Astrocyte (in vitro differentiated cells and primary cell): ENCODE data around the gene WDR54.

Experiments
- EZH2 ChIP-seq: IDR thresholded peaks from 2 replicates; pipeline ENCODE4 v1.6.1; 2012; ENCODE audit warnings: mild to moderate bottlenecking, low read length, inconsistent platforms; ENCODE audit not compliant: insufficient read depth
- TF ChIP-seq, protein P1 (sequence below): IDR thresholded peaks from 2 replicates; pipeline ENCODE4 v1.5.1; 2011; ENCODE audit warnings: low read depth, mild to moderate bottlenecking, inconsistent platforms, low read length, moderate library complexity; ENCODE audit not compliant: insufficient read depth

DNA sequence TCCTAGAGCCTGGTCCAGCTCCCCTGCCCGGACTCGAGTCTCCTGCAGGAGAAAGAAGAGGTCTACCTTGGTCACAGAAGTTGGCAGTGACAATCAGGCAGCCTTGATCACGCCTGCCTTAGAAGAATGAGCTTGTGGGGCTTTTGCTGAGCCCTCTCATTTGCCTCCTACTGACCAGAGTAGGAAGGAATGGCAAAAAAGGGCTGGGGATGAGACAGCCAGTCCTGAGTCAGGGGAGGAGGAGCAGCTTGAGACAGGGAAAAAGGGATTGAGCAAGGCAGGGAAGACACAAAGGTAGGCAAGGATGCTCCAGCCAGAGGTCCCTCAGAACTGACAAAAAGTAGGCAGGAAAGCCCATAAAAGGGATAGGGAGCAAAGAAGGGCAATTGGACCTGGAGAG lies 6.0 kb downstream of the WDR54 start:
- TF ChIP-seq EZH2 = no peak
- TF ChIP-seq, protein P1, sequence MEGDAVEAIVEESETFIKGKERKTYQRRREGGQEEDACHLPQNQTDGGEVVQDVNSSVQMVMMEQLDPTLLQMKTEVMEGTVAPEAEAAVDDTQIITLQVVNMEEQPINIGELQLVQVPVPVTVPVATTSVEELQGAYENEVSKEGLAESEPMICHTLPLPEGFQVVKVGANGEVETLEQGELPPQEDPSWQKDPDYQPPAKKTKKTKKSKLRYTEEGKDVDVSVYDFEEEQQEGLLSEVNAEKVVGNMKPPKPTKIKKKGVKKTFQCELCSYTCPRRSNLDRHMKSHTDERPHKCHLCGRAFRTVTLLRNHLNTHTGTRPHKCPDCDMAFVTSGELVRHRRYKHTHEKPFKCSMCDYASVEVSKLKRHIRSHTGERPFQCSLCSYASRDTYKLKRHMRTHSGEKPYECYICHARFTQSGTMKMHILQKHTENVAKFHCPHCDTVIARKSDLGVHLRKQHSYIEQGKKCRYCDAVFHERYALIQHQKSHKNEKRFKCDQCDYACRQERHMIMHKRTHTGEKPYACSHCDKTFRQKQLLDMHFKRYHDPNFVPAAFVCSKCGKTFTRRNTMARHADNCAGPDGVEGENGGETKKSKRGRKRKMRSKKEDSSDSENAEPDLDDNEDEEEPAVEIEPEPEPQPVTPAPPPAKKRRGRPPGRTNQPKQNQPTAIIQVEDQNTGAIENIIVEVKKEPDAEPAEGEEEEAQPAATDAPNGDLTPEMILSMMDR = no peak
